GM18951 (cell line): Measurements from ENCODE around the gene GINS2.
A peak's percentile ranks its signal among the peaks of the same experiment; 100 is the strongest.

Source experiments
- POLR2A ChIP-seq: IDR thresholded peaks from 4 replicates; pipeline ENCODE4 v1.6.1; 2011; ENCODE audit warnings: mild to moderate bottlenecking; ENCODE audit not compliant: insufficient read length, insufficient read depth; ENCODE audit errors: extremely low read depth
- in situ Hi-C: fragments of 300-500 bp; cut with MboI; formaldehyde crosslinking; loops from one replicate; pipeline ENCODE4 v1.12.0; 2022; ENCODE audit warnings: low sequenced_read_pairs, mixed read lengths, inconsistent platforms; ENCODE audit not compliant: unreplicated experiment

Gene GINS2

DNA sequence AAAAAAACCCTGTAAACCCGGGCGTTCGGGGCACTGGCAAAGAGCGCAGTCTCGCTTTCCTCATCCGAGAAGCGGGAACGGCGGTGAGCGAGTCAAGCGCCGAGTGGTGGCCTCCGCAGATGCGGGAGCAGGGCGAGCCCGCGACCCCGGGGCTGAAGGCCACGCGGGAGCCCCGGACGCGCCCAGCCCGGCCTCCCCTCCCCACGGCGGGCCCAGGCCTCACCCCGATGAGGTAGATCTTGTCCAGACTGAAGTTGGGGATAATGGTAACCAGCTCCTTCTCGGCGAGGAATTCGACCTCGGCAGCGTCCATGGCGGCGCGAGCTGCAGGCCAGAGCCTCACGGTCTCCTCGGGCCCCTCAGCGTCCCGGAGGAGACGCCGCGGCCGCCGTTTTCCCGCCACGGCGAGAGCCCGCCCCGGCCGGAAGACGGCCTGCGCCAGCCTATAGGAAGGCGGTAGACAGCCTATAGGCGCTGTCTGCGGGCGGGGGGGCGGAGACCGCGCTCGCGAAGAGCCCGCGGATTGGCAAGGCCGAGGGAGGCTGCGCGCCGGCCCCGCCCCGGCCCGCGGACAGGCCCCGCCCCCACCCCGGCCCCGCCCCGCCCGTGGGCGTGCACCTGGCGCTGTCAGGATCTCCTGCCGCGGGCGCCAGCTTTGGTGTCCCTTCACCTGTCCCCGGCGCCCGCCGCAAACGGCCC is at the start of gene GINS2:
TSS of gene GINS2 (minus strand) at position 369 of the 699 bp plus-strand sequence. CDS start at position 313, 56 bp downstream.
- peak; percentile 72 for TF ChIP-seq POLR2A
- in situ Hi-C loops: no loop called here

DNA sequence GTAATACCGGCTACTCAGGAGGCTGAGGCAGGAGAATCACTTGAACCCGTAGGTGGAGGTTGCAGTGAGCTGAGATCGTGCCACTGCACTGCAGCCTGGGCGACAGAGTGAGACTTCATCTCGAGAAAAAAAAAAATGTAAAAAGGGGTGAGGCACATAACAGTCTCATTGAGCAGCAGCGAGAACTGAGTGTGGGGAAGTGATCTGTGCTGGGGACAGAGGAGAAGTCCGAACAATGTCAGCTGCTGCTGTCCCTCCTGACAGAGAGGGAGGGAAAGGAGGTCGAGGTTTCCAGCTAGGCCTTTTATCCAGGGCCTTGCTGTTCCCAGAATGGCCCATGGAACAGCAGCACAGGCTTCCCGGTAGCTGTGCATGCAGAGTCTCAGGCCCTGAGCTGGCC is 48.2 kb upstream of the GINS2 start:
- TF ChIP-seq POLR2A: no peak
- in situ Hi-C loops: no loop called here

DNA sequence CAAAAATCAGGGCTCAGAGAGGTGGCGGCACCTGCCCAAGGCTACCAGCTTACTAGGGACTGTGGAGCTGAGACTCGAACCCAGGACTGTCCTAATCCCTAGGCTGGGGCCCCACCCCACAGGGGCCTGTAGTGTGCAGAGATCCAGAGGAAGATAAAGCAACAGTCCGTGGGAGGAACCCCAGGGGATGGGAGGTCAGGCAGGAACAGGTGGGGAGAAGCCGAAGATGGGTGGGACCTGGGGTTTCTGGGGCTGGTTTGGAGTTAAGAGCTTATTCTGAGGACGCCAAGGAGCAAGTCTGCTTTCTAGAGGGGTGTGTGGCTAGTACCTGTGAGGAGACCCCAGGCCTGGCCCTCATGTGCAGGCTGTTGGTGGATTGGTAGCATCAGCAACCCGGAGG is 47.2 kb upstream of the GINS2 start:
- in situ Hi-C loops: no loop called here
- no peak for TF ChIP-seq POLR2A

DNA sequence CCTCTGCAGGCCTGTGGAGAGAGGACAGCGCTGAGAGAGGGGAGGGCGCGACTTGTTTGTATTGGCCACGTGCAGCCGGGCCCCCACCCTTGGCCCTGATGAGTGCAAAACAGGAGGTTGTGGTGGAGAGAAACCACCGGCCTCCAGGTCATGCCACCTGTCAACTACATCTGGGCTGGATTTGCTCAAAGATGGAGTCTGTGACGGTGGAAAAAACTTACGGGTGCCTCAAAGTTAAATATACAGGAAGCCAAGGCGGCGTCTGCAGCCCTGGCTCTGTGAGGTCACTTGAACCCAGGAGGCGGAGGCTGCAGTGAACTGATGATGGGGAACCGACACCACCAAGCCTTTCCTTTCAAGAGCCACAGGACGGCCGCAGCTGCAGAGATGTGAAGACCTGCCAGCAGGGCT is 46.5 kb upstream of the GINS2 start:
- TF ChIP-seq POLR2A: no peak
- in situ Hi-C loops: no loop called here

DNA sequence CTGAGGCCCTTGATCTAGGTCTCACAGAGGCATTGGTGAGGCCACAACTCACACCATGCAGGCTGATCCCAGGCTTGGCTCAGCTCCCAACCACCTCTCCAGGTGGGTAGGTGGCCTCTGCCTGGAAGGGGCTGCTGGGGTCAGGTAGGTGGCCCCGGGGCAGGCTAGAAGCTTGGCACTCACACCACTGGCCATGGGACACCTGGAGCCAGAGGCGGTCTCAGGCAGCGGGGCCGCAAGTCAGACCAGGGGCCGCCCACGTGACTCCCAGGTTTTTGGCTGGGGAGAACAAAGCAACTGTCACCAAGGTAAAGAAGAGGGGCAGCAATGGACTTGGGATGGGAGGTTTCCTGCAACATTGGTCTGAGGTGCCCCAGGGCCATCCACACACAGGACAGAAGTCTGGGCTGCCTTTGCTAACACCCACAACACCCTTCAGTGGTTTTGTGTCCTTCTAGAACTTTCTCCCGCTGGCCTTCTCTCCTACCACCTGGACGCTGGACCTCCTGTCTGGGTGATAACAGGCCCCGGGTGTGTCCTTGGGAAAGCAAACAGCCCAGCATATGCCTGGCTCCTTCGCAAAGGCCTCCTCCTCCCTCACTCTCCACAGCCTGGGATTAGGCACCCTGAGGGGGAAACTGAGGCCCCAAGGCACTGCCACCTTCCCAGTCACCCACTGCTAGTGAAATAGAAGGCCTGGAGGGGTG is 45.7 kb upstream of the GINS2 start:
- TF ChIP-seq POLR2A: no peak
- in situ Hi-C loops: no loop called here

DNA sequence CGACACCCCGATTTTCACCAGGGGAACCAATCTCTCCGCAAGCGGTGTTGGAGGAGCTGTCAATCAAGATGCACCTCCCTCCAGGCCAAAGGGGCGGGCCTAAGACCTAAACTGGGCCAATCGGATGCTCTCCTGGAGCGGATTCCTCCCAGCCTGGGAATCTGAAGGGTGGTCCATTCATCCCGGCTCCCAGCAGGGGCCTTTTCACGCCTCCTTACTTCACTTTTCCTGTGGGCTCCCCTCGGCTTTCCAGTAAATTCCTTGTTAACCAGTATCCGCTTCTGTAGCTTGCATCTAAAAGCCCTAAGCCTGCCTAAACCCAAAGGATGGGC is 45.1 kb upstream of the GINS2 start:
- in situ Hi-C loops: no loop called here
- TF ChIP-seq POLR2A: no peak

DNA sequence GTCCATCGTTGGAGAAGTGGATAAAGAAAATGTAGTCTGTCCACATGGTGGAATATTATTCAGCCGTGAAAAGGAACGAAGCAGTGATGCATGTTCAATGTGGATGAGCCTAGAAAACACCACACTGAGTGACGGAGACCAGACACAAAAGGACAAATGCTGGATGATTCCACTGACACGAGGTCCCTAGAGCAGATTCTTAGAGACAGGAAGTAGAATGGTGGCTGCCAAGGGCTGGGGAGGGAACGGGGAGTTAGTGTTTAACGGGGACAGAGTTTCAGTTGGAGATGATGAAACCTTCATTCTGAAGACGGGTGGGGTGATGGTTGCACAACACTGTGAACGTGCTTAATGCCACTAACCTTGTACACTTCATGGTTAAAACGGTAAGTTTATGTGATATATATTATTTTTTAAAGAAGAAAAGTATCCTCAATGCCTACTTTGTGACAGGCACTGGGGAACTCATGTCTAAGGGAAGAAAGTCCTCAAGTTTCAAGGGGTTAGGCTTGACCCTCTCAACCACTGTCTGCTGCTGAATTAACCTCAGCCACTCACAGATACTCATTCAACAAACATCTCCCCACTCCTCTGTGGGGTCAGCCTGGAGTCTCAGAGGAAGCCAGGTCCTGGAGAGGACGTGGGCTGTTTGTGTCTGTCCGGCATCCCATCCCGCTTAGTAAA is 44.5 kb upstream of the GINS2 start:
- in situ Hi-C loops: no loop called here
- no peak for TF ChIP-seq POLR2A

DNA sequence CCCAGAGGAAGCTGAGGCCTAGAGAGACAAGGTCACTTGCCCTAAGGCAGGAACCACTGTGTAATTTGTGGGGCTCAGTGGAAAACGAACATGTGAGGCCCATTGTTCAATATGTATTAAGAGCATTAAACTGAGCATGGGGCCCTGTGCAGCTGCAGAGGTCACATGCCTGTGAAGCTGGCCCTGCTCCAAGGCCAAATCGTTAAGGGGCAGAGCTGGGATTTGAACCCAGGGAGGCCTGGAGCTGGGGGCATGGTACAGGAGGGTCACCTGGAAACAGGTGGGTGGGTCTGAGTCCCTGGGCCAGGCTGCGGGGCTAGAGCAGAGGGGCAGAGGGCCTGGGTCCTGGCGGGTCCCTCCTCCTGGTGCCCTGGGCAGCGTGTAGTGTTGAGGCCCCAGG is 42.4 kb upstream of the GINS2 start:
- in situ Hi-C loops: no loop called here
- TF ChIP-seq POLR2A: no peak

DNA sequence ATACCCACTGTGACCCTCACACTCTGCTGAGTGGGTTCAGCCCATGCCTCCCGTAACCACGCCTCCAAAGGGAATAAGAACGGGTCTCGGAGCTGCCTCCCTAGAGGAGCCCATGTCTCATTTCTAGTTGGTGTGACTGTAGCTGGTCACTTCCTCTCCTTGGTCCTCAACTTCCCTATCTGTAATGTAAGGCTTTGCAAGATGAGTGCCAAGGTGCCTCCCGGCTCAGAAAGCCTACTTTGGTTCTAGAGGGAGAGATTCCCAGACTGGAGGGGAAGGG is 41.4 kb upstream of the GINS2 start:
- TF ChIP-seq POLR2A: no peak
- in situ Hi-C loops: no loop called here

DNA sequence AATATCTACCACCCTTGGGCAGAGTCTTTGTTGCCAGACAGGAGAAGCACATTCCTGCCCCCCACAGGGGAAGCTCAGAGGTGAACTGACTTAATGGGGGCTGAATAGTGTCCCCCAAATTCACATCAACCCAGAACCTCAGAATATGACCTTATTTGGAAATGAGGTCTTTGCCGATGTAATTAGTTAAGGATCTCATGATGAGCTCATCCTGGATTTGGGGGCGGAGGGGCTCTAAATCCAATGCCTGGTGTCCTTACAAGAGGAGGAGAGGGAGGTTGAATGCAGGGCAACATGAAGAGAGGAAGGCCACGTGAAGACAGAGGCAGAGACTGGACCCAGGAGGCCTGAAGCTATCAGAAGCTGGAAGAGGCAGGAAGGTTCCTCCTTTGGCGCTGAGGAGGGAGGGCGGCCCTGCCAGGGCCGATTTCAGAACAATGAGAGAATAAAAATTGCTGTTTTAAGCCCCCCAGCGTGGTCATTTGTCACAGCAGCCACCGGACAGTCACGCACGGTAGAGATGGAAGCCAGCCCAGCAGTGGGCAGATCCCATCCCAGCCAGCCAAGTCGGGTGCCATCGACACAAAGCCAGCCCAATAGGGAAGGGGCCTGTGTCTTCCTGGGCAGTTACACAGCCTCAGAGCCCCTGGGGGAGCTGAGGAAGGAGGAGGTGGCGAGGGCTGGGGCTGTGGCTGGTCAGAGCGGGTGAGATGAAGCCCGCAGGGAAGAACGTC is 40.9 kb upstream of the GINS2 start:
- no peak for TF ChIP-seq POLR2A
- in situ Hi-C loops: no loop called here

DNA sequence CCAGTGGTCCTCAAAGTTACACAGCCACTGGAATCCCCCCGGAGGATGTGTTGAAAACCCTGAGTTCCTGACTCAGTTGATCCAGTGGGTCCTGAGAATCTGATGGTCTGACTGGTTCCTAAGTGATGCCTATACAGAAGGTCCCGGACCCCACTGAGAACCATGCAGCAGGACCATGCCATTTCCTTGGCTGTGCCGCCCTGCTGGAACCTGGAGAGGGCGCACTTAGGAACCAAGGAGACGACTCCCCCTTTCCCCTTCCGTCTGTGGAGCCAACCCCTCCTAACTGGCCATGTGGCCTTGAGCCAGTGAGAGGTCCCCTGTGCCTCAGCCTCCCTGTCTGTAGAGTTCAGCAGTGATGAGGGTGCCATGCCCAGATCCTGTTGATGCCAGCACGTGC is 40.1 kb upstream of the GINS2 start:
- in situ Hi-C loops: no loop called here
- no peak for TF ChIP-seq POLR2A

DNA sequence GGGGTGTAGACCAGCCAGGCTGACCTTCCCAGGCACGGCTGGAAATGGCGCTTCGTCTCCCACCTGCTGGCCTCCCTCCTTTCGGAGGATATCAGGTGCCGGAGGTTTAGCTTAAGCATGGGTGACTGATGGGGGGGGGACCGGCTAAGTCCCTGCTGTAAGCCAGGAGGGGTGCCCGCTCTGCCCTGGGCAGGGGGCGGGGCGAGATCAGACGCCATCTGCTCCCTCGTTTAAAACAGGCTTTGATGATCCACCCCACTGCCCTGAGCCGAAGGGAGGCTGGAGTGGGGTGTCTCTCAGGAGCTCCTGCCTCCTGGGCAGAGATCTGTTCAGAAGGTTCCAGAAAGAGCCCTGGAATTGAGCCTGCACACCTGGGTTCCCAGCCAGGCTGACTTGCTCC is 36.2 kb upstream of the GINS2 start:
- in situ Hi-C loops: no loop called here
- no peak for TF ChIP-seq POLR2A

DNA sequence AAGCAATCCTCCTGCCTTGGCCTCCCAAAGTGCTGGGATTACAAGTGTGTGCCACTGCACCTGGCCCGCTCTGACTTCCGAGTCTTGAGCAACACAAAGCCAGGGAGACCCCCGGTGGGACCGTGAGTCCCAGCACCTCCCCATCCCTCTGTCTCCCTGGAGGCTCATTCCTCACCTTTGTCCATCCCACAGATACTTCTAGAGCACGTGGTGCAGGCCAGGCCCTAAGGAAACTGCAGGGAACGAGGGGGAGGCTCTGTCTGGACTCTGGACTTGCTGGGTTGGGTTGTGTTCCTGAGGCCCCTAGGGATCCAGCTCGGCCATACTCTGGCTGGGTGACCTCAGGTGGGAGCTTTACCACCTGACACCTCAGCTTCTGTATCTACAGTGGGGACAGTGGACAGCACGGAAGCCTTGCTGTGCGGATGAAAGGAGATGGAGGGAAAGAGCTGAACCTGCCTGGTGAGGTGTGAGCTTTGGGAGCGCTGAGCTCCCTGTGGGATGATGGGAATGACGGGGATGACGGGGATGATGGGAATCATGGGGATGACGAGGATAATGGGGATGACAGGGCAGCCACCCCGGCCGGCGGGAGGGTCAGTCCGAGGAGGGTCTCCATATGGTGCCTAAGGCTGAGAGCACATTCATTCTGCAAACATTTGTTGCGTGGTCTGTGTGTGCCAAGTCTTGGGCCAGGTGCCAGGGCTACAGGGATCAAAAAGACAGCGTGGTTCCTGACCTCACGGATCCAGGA is 35.5 kb upstream of the GINS2 start:
- in situ Hi-C loops: no loop called here
- TF ChIP-seq POLR2A: no peak
